HEK293 (cell line): Measurements from ENCODE around the gene LYZL1.

Experiments
- CTCF ChIP-seq: fragments of 450-650 bp; formaldehyde crosslinking; IDR thresholded peaks from 2 replicates; pipeline ENCODE4 v1.5.1; 2016; ENCODE audit warnings: missing biosample characterization, missing genetic modification characterization
- MYNN ChIP-seq: fragments of 450-650 bp; formaldehyde crosslinking; IDR thresholded peaks from 2 replicates; pipeline ENCODE4 v1.5.1; 2016; ENCODE audit warnings: missing biosample characterization, missing genetic modification characterization, borderline replicate concordance
- REPIN1 ChIP-seq: fragments of 450-650 bp; formaldehyde crosslinking; IDR thresholded peaks from 2 replicates; pipeline ENCODE4 v1.5.1; 2017; ENCODE audit warnings: missing biosample characterization, missing genetic modification characterization, low read depth
- ZBTB7A ChIP-seq: fragments of 450-650 bp; formaldehyde crosslinking; IDR thresholded peaks from 2 replicates; pipeline ENCODE4 v1.5.1; 2016; ENCODE audit warnings: low read depth, missing biosample characterization, missing genetic modification characterization
- ZFP41 ChIP-seq: fragments of 450-650 bp; formaldehyde crosslinking; IDR thresholded peaks from 2 replicates; pipeline ENCODE4 v1.5.1; 2016; ENCODE audit warnings: missing biosample characterization, missing genetic modification characterization, borderline replicate concordance
- ZNF184 ChIP-seq: fragments of 450-650 bp; IDR thresholded peaks from 2 replicates; pipeline ENCODE4 v1.5.1; 2018; ENCODE audit warnings: missing biosample characterization, mild to moderate bottlenecking, missing genetic modification characterization
- ZNF274 ChIP-seq, 2 experiments: fragments of 200-500 bp in 1 of 2; fragments of 450-650 bp in 1 of 2; sonication (Bioruptor generic) in 1 of 2; formaldehyde crosslinking in 1 of 2; IDR thresholded peaks; 2 replicates each; pipeline versions ENCODE4 v1.5.1 to v1.6.1; 2014 to 2016; ENCODE audit warnings: borderline replicate concordance in 1 of 2, inconsistent platforms in 1 of 2, low read length in 1 of 2, missing biosample characterization in 1 of 2, missing genetic modification characterization in 1 of 2
- ZNF529 ChIP-seq: fragments of 450-650 bp; formaldehyde crosslinking; IDR thresholded peaks from 2 replicates; pipeline ENCODE4 v1.5.1; 2017; ENCODE audit warnings: missing genetic modification characterization, missing biosample characterization; ENCODE audit not compliant: insufficient replicate concordance
- ZNF621 ChIP-seq: fragments of 450-650 bp; formaldehyde crosslinking; IDR thresholded peaks from 2 replicates; pipeline ENCODE4 v1.5.1; 2017; ENCODE audit warnings: missing biosample characterization, missing genetic modification characterization
- ZNF624 ChIP-seq: fragments of 450-650 bp; formaldehyde crosslinking; IDR thresholded peaks from 2 replicates; pipeline ENCODE4 v1.5.1; 2017; ENCODE audit warnings: missing biosample characterization, missing genetic modification characterization
- ZNF660 ChIP-seq: fragments of 450-650 bp; IDR thresholded peaks from 2 replicates; pipeline ENCODE4 v1.5.1; 2018; ENCODE audit warnings: missing biosample characterization, mild to moderate bottlenecking, missing genetic modification characterization
- ZSCAN18 ChIP-seq: fragments of 450-650 bp; formaldehyde crosslinking; IDR thresholded peaks from 2 replicates; pipeline ENCODE4 v1.5.1; 2016; ENCODE audit warnings: missing biosample characterization, missing genetic modification characterization

- no peak for TF ChIP-seq CTCF
- TF ChIP-seq ZNF274 (IDR thresholded peaks at IDR 0.05; ENCODE audit: low read length): no peak
- TF ChIP-seq ZNF274 (tag by site-specific recombination; IDR thresholded peaks at IDR 0.05; ENCODE audit: borderline replicate concordance): no peak
- TF ChIP-seq REPIN1: no peak
- no peak for TF ChIP-seq MYNN (tag by site-specific recombination)
- TF ChIP-seq ZNF621 (tag by site-specific recombination): no peak
- TF ChIP-seq ZSCAN18: no peak
- no peak for TF ChIP-seq ZNF529 (tag by site-specific recombination)
- TF ChIP-seq ZNF660: no peak
- no peak for TF ChIP-seq ZBTB7A (tag by site-specific recombination)
- TF ChIP-seq ZFP41 (tag by site-specific recombination): no peak
- no peak for TF ChIP-seq ZNF184 (tag by site-specific recombination)
- TF ChIP-seq ZNF624: no peak
Observed at GRCh38 chr10:29324220-29324841, 35.5 kb downstream of the LYZL1 start.
